GM19467 (cell line): ENCODE data around the gene SENP2.

Source experiments
- ATAC-seq: cut with Tn5 transposase; IDR thresholded peaks from one replicate; pipeline ENCODE4 v1.9.1; 2021; ENCODE audit warnings: mild to moderate bottlenecking, moderate library complexity; ENCODE audit not compliant: unreplicated experiment

SENP2 gene

DNA sequence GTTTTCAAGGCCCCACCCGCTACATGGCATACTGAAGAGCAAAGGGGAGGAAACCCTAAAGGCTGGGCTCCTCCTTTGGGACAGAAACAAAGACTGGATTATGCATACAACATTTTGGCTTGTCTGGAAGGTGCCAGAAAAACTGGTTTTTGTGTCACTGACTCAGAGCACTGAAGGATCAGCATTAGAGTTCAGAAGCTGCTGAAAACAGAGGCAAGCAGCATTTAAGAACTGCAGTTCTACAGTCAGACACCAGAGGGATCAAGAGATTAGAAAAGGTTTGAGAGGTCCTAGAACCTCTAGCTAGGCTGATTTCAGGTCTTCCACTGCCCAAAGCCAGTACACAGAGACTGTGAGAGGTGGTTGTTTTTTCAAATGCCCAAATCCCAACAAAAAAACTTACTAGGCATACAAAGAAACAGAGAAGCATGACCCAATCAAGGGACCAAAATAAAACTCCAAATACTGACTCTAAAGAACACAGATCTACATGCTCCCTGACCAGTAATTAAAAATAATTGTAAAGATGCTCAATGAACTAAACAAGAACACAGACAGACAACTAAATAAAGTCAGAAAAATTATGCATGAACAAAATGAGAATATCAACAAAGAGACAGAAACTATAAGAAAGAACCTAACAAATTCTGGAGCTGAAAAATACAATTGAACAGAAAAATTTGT, 91.2 kb downstream of the SENP2 start:
- ATAC-seq, result no peak

DNA sequence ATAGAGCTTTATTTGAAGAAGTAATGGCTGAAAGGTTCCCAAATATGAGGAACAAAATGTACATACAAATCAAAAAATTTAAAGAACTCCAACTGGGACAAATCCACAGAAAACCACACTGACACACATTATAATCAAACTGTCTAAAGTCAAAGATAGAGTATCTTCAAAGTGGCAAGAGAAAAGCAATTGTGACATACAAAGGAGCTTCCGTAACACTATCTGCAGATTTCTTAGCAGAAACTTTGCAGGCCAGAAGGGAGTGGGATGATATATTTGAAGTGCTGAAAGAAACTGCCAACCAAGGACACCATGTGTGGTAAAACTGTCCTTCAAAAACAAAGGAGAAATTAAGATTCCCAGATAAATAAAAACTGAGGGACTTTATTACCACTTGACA, 91.9 kb downstream of the SENP2 start:
- ATAC-seq, result no peak

DNA sequence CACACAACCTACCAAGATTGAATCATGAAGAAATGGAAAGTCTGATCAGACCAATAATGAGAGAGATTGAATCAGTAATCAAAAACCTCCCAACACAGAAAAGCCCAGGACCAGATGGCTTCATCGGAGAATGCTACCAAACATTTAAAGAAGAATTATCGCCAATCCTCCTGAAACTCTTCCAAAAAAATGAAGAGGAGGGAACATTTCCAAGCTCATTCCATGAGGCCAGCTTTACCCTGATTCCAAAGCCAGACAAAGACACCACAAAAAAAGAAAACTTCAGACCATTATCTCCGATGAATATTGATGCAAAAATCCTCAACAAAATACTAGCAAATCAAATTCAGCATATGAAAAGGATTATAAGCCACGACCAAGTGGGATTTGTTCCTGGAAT, 94.1 kb downstream of the SENP2 start:
- no peak for ATAC-seq
